Activated CD4-positive, alpha-beta T cell treated with anti-CD3 and anti-CD28 coated beads, Interleukin-2, amount 50 U/mL, for 16 hours (primary cell): ENCODE measurements around the gene MRFAP1L1.
"Not testable (repeated sequence)": the region's sequence is repeated elsewhere in the genome, so short reads cannot be mapped to it uniquely, and the experiment has no call there.

Experiments used
- DNase-seq: peaks from one replicate; pipeline ENCODE4 v3.0.0-alpha.2; 2020

MRFAP1L1 gene

DNA sequence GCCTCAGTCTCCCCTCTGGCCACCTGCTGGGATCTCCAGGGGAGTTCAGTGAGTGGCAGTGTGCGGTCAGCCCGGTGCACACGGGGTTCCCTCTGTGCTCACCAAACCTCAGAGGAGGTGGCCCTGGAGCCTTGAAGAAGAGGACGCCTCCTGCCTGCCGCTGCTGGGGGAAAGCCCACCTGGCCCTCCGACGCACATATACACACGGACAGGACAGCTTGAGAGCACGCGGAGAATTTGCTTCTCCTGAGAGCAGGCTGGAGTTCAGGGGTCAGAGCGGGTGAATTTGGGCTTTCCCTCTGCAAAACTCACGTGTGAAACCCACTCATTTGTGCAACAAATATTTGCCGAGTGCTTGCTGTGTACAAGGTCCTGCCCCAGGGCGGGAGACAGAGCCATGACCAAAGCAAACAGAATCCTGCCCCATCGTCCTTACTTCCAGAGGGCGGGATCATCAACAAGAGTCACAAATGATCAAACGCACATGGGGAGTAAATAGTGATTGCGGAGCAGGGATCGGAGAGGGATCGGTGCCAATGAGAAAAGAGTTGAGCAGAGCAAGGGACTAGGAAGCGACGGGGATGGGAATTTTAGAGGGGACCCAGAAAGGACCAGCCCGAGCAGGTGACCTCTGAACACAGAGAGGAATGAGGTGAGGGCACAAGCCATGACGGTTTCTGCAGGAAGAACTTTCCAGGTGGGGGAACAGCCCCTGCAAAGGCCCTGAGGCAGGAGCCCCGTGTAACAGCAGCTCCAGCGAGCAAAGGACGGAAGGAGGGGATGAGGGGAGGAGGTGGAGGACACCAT is 23.9 kb upstream of the MRFAP1L1 start:
- DNase-seq: no peak

DNA sequence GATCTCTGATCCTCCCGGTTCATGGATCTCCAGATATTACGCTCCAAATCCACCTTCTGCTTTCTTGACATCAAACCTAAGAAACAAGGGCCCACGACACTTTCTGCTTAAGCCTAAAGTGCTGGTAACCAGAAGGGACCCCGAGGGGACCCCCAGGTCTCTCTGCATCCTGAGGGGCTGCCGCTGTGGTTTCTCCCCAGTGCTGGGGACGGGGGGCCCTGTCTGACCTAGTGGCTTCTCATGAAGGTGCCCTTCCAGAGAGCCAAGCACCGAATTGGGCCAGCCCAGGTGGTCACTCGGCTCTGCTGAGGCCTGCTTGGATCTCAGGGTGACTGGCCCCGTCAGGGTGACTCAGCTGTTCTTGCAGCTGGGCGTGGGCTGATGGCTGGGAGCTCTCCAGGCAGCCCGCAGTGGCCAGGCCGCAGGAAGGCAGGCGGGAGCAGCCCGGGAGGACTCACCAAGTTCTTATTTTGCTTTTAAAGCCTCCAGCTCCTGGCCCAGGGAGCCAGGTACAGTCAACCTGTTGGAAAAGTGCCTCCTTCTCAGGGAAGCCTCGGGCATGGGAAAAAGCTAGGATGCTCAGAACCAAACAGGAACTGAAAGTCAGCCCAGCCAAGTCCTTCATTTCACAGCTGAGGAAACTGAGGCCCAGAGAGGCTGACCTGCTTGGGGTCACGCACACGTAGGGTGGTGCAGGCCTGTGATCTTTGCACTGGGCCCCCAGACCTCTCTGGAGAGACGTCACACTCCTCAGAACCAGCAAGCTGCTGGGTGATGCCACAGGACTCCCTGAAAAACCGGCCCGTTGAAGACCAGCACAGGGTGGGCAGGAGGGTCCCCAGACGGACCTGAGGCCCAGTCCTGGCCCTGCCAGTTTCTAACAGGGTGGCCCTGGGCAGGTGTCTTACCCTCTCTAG is 23.0 kb upstream of the MRFAP1L1 start:
- DNase-seq: no peak

DNA sequence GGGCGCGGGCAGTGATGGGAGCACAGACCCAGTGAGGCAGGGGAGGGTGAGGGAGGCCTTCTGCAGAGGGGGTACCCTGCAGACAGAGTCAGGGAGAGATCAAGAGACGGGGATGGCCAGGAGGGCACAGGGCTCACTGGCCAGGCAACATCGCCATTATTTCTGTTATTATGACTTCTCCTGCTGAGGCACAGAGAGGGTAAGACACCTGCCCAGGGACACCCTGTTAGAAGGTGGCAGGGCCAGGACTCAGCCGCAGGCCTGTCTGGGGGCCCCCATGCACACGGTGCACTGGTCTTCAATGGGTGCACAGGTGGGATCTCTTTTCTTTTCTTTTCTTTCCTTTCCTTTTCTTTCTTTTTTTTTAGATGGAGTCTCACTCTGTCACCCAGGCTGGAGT is 22.1 kb upstream of the MRFAP1L1 start:
- DNase-seq: no peak

DNA sequence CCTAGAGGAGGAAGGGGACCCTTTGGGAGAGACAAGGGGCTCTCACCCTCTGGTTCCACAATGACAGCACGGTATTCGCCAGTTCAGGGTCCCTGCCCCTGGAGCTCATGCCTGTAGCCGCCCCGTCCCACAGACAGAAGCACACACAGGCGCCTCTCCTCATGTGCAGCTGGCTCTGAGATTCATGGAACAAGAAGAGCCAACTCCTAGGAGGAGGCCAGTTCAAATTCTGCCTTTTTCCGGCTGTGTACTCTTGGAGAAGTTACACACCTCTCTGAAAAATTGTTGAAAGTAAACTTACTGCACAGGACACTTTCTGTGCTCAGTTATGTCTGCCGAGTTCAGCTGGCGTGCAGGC is 21.6 kb upstream of the MRFAP1L1 start:
- DNase-seq: no peak

DNA sequence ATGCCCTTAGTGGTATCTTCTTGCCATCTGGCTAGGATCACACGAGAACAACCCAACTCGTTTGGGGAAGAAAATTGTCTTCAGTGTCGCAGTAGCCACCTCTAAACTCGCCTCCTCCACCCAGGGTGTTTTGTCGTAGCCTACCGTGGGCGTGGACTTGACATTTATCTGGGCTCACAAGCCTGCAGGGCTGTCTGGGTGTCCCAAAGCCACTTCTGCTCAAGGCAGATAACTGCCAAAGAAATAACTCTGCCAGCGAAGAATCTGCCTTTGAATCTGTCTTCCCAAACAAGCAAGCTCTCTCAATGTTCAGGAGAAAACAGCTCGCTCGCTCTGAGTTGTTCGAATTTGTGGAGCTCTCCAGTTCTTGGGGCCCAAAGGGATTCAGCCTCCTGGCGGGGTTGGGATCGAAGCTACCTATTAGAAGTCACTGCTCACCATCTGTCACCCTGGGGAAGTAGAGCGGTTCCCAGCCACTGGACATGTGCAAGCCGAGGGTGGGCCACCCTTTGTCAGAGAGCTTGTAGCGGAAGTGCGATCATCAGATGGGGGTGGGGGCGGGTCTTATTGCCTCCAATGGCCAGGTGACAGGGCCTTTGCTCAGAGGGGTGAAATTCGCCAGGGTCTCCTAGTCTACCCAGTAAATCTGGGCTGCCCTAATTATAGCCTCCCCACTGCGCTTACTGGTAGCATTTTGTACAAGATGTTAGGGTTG is 21.1 kb upstream of the MRFAP1L1 start:
- DNase-seq: no peak

DNA sequence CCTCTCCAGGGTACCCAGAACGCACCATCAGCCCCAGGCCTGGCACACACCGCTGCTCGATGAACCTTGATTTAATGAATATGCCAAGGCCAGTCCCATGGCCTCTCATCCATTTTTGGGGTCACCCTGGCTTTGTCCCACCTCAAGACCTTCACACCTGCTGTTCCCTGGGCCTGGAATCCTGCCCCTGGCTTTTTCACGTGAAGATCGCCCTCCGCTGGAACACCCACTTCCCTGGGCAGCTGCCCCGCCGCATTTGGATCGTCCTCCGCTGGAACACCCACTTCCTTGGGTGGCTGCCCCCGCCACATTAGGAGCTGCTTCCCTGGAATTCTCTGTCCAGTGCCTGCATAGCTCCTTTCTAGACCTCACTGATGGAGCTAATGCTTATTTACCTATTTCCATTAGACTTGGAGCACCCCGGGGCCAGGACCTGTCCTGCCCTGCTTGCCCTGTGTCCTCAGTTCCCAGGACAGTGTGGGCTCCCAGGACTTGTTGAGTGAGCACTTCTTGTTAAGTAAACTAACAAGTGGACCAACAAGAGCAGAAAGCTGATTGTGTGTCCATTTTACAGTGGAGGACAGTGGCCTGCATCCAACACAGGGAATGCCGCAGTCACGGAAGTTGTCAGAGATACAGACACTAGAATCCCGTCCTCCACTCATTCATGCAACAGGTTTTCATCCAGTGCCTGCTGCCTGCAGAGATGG is 18.8 kb upstream of the MRFAP1L1 start:
- no peak for DNase-seq

DNA sequence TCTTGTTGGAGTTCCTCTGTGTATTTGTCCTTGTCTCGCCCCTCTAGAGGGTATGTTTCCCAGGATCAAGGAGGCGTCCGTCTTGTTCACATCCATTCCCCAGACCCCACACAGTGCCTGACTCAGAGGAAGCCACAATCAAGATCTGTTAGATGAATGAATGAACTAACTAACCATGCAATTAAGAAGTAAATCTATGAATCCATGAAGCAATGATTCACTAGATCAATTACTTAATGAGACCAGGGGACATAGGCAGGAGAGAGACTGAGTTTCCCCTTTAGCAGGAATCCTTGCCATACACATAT is 18.2 kb upstream of the MRFAP1L1 start:
- no peak for DNase-seq

DNA sequence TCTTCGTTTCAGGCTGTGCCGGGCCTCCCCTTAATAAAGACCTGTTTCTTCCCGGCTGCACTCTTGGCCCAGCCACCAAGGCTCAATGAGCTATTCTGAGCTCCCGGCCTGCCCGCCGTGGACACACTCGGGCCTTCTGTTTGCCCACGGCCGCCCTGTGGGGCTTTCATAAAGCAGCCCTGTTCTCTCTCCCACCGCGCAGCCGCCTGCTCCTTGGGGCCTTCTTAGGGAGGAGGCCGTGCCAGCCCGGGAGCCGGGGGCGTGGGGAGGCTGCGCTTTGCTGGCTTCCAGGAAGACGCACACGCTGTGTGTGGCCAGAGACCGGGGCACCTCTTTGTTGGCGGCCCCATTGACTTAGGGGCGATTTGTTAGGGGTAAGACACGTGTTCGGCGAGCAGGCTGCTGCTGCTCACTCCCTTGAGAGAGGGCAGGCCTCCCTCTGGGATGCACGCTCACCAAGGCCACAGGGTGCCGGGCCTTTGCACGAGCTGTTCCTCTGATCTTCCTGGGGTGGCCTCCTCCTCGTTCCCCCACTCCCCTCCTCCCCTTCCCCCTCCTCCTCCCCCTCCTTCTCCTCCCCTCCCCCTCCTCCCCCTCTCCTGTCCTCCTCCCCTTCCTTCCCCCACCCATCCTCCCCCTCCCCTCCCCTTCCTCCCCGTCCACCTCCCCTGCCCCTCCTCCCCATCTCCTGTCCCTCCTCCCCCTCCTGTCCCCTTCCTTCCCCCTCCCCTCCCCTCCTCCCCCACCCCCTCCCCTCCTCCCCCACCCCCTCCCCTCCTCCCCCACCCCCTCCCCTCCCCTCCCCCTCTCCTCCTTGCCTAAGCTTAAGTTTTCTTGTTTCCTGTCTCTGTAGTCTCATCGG is 17.6 kb upstream of the MRFAP1L1 start:
- DNase-seq: no peak

DNA sequence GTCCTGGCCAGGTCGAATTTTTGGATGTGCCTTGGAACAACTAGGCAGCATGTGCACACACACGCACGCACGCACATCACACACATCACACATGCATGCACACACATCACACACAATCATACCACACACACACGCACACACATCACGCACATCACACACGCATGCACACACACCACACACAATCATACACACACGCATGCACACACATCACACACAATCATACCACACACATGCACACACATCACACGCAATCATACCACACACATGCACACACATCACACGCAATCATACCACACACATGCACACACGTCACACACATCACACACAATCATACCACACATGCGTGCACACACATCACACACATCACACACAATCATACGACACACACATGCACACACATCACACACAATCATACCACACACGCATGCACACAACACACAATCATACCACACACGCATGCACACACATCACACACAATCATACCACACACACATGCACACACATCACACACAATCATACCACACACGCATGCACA is 15.8 kb upstream of the MRFAP1L1 start:
- DNase-seq: not testable (repeated sequence)

DNA sequence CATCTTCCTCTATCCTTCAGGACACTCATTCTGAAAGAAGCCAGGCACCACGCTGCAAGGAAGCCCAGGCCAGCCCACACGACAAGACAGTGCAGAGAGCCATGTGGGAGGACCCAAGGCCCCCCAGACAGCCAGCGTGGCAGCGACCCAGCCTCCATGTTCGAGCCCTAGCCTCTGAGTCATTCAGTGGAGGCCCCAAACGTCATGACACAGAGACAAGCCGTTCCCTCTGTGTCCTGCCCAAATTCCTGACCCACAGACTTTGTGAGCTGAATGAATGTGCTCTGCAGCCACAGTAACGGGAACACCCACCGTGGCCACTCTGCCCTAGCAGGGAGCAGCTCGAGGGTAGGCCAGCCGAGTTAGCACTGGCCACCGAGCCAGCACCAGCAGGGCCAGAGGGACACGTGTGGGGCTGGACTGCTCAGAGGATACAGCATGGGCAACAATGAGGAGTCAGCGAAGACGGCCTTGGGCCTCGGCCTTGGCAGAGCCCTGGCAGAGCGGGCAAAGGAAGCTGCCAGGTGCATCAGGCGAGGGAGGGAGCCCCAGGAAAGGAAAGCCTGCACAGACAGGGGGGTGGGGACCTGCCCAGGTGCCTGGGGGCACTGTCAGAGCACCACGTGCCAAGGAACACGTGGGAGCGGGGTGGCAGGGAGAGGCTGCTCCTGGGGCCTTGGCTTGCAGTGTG is 14.9 kb upstream of the MRFAP1L1 start:
- no peak for DNase-seq

DNA sequence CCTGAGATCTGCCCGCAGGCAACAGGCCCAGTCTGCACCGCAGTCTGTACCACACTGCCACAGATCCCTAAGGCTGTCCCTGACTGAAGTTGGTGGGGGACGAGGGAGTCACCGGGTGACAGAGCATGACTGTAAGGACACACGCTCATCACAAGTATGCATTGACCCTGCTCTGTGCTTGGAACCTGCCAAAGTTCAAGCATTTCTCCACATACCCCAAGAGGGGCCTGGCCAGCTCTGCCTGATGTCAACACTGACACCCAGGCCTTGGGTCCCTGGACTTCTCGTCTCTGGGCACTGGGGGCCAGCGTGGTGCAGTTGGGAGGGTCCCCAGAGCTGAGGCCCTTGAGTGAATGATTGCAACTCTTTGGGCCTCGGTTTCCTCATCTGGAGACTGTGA is 14.2 kb upstream of the MRFAP1L1 start:
- DNase-seq: no peak

DNA sequence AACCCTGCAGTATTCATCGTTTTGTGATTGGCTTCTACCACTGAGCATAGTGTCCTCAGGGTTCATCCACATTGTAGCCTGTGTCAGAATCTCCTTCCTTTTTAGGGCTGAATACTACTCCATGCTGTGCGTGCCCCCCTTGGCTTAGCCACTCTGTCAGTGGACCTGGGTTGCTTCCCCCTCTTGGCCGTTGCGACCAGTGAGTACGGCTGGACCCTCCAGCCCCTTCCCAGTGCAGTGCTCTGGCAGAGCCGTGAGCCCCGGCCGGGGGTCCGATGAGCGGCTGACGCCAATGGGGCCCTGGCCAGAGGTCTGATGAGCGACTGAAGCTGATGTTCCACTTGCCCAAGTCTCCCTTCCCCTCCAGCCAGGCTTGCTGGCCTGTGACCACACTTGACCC is 13.2 kb upstream of the MRFAP1L1 start:
- no peak for DNase-seq

DNA sequence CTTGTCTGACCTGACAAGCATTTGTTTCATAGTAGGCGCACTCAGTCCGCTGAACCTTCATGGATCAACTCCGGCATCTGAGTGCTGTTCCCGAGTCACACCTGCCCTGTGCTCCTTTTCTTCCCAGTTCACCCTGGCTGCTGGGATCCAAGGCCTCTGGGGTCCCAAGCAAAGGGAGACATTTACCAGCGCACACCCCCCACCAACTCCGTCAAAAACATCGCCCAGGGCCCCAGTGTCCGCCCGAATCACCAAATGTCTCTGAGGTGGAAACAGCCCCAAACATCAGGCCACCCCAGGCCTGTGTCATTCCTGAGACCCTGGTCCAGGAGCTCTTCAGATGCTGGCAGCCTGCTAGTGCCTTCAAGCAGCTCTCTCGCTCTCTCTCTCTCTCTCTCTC is 11.5 kb upstream of the MRFAP1L1 start:
- DNase-seq: no peak

DNA sequence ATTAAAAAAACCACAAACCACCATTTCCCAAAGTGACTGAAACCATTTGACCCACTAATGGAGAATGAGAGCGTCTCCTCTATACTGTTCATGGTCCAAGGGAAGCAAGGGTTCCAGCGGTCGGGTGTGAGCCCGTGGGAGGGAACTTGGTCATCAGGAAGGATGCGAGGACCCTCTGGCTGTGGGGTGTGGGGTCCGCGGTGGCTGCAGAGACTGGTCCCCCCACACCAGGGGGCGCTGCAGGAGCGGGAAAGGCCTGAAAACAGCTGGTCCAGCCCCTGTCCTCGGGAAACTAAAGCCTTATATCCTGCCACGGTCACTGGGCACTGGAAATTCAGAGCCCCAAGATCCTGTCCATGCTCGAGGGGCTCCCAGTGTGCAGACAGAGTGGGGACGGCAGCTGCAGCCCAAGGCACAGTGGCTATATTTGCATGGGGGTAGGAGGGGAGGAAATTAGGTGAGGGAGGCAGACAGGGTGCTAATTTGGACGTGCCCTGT is 10.6 kb upstream of the MRFAP1L1 start:
- peak; percentile 76 for DNase-seq

DNA sequence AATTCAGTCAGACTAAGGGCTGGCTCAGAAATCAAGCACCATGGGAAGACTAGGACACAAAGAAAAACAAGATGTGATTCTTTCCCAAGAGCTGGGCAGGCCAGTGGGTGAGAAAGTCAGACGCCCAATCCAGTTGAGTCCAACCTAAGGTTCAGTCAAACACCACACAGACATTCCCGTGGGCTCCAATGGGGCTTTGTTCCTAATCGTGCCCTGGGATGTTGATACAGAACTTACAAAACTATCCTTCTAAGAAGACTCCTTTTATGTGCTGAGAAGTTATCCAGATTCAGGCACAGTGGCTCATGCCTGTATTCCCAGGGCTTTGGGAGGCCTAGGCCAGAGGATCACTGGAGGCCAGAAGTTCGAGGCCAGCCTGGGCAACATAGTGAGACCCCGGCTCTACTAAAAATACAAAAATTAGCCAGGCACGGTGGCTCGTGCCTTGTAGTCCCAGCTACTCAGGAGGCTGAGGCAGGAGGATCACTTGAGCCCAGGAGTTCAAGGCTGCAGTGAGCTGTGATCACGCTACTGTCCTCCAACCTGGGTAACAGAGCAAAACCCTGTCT is 10.0 kb upstream of the MRFAP1L1 start:
- no peak for DNase-seq

DNA sequence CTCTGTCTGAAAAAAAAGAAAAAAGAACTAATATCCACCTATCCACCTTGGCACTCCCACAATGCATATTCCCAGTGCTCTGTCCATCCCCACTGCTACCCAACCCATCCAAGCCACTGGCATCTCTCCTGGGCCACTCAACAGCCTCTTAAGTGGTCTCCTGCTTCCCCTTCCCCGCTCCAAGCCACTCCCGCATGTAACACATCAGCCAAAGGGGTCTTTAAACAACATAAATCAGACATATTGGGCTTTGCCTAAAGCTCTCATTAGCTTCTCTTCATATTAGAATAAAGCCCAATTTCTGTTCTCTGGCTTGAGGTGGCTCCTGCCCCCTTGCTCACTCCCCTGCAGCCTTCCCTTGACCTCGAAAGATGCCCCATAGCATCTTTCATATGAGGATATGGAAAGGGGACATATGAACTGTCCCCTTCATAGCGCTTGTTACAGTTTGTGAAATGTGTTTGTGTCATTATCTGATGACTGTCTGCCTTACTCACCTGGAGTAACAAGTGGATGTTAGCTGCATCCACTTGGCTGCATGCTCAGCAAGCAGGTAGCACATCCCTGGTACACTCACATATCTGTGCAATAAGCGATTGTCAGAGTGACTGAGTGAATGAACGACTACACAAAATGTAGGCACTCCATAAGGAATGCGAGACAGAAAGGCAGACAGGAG is 9.4 kb upstream of the MRFAP1L1 start:
- DNase-seq: no peak

DNA sequence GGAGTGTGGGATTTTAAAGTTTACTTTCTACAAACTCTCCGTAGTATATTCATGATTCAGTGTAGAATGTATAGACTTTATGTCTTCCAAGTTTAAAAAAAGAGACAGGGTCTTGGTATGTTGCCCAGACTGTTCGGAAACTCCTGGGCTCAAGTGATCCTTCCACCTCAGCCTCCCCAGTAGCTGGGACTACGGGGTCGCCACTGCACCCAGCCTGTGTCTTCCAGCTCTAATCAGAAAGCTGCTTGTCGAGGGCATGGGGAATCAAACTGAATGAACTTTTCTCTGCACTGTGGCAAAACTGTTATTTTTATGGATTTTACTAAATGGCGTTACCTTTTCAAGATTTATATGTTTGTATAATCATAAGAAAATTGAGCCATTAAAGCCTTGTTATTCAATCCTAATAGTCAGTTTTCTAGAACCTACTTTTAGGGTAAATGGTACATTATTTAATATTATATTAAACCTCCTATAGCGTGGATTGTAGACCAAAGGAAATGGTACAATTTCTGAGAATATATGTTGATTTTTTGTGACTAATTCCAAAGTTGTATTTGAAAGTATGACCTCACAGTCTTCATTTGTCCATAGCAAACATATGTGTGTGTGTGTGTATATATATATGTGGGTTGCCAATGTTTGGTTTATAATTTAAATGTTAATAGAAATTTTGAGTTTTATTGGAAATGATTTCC is 7.4 kb upstream of the MRFAP1L1 start:
- DNase-seq: no peak

DNA sequence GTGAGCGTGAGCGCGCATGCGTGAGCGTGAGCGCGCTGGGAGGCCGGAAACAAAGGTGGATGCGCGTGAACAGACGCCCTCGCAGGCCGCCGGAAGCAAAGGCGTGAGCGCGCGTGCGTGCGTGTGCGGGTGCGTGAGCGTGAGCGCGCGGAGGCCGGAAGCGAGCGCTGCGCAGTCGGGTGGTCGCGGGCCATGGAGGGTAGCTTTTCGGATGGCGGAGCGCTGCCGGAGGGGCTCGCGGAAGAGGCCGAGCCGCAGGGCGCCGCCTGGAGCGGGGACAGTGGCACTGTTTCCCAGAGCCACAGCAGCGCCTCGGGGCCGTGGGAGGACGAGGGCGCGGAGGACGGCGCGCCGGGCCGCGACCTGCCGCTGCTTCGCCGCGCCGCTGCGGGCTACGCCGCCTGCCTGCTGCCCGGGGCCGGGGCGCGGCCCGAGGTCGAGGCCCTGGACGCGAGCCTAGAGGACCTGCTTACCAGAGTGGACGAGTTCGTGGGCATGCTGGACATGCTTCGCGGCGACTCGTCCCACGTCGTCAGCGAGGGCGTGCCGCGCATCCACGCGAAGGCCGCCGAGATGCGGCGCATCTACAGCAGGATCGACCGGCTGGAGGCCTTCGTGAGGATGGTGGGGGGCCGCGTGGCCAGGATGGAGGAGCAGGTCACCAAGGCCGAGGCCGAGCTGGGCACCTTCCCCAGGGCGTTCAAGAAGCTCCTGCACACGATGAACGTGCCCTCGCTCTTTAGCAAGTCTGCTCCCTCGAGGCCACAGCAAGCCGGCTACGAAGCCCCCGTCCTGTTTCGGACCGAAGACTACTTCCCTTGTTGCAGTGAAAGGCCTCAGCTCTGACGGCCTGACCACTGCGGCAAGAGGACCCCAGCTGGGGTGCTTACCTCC is 6.6 kb upstream of the MRFAP1L1 start, which contains the start of gene BLOC1S4:
Gene BLOC1S4 (plus strand): TSS at position 157 of the 894 bp plus-strand sequence. CDS start 36 bp downstream, at position 193.
- DNase-seq: peak; percentile 90
